ENCODE measurements around the gene ACRBP.
"Not testable (repeated sequence)": the region's sequence is repeated elsewhere in the genome, so short reads cannot be mapped to it uniquely, and the experiment has no call there.

ACRBP gene

GRCh38 chr12:6614513-6615172 lies 32.6 kb downstream of the ACRBP start:
- DNase-seq = peak in 1 of 2 experiments; percentile 22

DNA sequence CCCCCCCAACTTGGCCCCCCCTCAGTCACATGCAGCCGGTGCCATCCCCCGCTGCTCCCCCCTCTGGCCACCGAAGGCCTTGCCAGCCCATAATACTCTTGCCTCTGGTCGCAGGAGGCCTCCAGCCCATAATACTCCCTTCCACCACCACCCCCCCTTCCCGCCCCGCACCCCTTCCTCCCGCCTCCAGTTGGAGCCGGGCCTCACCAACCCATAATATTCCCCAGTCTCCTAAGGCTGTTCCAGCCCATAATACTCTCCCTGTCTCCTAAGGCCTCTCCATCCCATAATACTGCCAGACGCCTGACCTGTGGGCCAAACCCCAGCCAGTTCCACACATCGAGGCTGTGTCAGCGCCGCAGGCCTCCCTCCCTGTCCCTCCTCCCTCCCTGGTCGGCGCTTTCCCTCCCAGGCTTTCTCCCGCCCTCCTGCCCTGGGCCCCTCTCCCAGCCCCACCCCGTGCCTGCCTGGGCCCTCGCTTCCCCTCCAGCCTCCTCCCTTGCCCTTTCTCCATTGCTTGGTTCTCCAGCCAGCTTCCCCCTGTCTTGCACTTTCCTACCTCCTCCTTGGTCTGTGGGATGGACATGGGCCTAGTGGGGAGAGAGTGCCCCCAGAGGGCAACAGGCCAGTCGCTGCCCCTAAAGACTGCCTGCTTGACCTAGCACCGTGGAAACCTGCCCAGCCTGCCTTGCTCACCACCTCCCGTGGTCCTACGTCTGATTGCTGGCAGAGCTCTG lies 33.3 kb downstream of the ACRBP start:
- DNase-seq = peak; percentile 94

DNA sequence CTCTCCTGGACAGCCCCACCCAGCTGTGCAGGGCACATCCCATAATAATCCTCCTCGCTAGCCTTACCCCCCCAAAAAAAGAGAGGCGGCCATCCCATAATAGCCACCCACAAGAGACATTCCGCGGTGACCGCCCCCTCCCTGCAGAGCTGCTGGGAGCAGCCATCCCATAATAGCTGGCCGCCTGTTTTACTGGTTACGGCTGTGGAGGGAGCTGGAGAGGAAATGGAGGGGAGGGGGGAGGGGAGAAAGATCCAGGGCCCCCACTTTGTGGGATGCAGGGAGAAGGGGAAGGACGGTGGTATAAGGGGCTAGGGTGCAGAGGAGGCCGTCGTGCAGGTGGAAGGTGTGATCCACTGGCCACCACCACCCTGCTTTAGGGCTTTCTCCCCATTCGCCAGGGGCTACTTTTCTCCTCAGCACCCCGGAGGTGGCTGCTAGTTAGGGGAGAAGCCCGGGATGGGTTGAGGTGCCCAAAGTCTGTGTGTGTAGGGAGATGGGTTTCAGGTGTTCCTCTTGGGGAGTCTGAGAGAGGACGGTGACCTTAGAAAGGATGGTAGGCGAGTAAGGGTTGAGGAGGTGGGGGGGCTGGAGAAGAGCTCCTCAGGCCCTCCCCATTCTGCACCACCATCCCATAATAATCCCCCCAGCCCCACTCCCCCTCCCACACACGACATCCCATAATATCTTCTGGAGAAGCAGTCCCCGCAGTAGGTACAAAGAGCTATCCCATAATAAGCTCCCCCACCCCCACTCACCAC lies 34.0 kb downstream of the ACRBP start:
- peak; percentile 51 to 78 for DNase-seq

- no peak for DNase-seq
These were observed 34.6 kb downstream of the ACRBP start for GRCh38 chr12:6612652-6613014.

- no peak for DNase-seq
These were observed 35.0 kb downstream of the ACRBP start for GRCh38 chr12:6612247-6612646.

GRCh38 chr12:6608592-6609281 lies 38.5 kb downstream of the ACRBP start:
- no peak for DNase-seq

GRCh38 chr12:6607751-6608591 lies 39.3 kb downstream of the ACRBP start:
- DNase-seq = peak; percentile 67 to 77

GRCh38 chr12:6606331-6607131 lies 40.7 kb downstream of the ACRBP start:
- DNase-seq = no peak

- no peak for DNase-seq
These were observed 41.6 kb downstream of the ACRBP start for GRCh38 chr12:6605421-6606330.

GRCh38 chr12:6604259-6605029 lies 42.8 kb downstream of the ACRBP start:
- no peak for DNase-seq

- no peak for DNase-seq
These were observed 44.1 kb downstream of the ACRBP start for GRCh38 chr12:6603095-6603567.

DNA sequence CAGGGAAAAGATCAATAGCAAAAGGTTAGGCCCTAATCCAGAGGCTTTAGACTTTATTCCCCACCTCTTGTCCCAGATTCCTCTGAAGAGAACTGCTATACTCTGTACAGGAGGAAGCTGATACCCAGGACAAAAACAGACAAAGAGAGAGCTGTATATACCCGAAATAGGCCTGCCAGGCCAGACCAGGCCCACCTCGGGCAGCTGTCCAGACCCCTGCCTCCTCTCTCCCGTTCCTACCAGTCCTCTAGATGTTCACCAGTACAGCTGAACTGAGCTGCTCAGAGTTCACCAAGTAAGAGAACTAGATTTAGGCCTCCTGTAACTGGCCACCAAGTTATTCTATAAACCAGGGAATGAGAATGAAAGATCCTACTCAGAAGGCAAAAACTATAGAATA lies 44.7 kb downstream of the ACRBP start:
- no peak for DNase-seq

GRCh38 chr12:6595673-6596072 lies 51.6 kb downstream of the ACRBP start:
- not testable (repeated sequence) for DNase-seq

DNA sequence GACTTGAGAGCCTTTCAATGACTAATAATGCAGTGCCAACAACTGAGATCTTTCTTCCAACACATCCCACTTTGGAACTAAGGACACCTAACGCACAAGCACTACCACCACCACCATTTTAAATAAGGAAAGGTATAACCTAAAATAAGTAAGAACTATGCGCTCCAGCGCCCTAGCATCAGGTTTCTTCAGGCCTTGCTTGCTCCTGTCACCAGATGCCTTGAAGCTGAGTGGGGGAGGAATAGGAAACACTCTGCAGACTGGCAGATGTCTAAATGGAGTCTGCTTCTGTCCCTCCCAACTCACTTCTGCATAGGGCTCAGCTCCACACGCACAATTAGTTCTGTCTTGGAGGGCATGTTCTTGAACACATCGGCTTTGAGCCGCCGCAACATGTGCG lies 55.1 kb downstream of the ACRBP start:
- DNase-seq = no peak

All from NCI-H1930 (cell line).